Mucosa of rectum (tissue), 2 donors: Measurements from ENCODE around the gene PKP2.
A peak's percentile ranks its signal among the peaks of the same experiment; 100 is the strongest.

ENCODE experiments used
- H3K27ac ChIP-seq, 2 donors: one replicate each; pipeline ENCODE4 v1.7.0; 2013; ENCODE audit warnings: inconsistent platforms in 2 of 2, low read depth in 2 of 2, low read length in 2 of 2
- H3K27me3 ChIP-seq, 2 donors: one replicate each; pipeline ENCODE4 v1.7.0; 2013; ENCODE audit warnings: low read length in 2 of 2; ENCODE audit not compliant: control insufficient read depth in 2 of 2, insufficient read depth in 2 of 2
- H3K36me3 ChIP-seq, 2 donors: one replicate each; pipeline ENCODE4 v1.7.0; 2013; ENCODE audit warnings: low read length in 2 of 2; ENCODE audit not compliant: control insufficient read depth in 2 of 2, insufficient read depth in 2 of 2
- H3K4me1 ChIP-seq, 2 donors: one replicate each; pipeline ENCODE4 v1.7.0; 2013; ENCODE audit warnings: low read length in 2 of 2, mild to moderate bottlenecking in 1 of 2; ENCODE audit not compliant: control insufficient read depth in 2 of 2, insufficient read depth in 2 of 2
- H3K4me3 ChIP-seq, 2 donors: one replicate each; pipeline ENCODE4 v1.7.0; 2013; ENCODE audit warnings: low read length in 2 of 2
- H3K9ac ChIP-seq, 2 donors: one replicate each; pipeline ENCODE4 v1.7.0; 2013; ENCODE audit warnings: low read length in 2 of 2, low read depth in 1 of 2, mild to moderate bottlenecking in 1 of 2
- H3K9me3 ChIP-seq, 2 donors: one replicate each; pipeline ENCODE4 v1.7.0; 2013; ENCODE audit warnings: low read length in 2 of 2; ENCODE audit not compliant: control insufficient read depth in 2 of 2
- donor health status: healthy.
- donor health status: Normal muscosa, but diverticular disease.

Gene PKP2

DNA sequence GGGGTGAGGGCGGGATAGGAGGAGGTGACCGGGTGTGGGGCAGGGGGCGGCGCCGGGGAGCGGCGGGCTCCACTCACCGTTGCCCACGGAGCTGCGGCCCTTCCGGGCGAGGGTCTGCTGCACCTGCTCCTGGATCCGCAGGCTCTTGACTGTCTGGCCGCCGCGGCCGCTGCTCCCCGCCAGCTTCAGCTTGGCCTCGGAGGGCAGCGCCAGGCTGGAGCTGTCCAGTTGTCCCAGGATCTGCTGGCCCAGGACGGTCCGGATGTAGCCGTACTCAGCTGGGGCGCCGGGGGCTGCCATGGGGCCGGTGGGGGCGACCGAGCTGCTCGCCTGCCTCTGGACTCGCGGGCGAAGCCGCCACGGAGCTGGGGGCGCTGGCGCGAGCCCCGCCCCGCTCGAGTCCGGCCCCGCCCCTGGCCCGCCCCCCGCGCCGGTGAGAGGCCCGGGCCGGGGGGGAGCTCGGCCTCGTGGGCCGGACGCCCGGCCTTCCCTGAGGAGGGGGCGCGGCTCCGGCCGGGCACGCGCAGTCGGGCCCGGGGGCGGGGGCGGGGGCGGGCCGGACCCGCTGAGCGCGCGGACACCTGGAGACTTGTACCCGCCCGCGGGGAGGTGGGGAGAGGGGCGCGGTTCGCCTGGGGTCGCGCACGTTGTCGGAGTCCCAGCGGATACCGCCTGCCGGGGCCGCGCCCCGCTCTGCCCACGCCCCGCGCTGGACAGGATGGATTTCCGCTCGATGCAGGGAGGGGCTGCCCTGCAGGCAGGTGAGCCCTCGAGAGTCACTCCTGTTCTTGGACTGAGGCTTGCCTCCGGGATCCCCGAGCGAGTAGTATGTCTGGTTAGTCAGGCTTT lies at the start of gene PKP2:
TSS of gene PKP2 (minus strand) at position 346 of the 849 bp plus-strand sequence. CDS start at position 300, 46 bp downstream.
- peak within 1 kb of the TSS; percentile 76 to 88 for H3K4me3 ChIP-seq
- no peaks in the 10 kb centered on the region for H3K36me3 ChIP-seq
- peaks cover 0 to 3% of the 10 kb centered on the region in 2 donors for H3K27me3 ChIP-seq
- H3K9ac ChIP-seq = peak within 1 kb of the TSS; percentile 72 to 83
- H3K27ac ChIP-seq = peak within 1 kb of the TSS; percentile 96 to 97
- H3K4me1 ChIP-seq = peaks cover 16 to 51% of the 10 kb centered on the region in 2 donors
- no peaks in the 10 kb centered on the region for H3K9me3 ChIP-seq

DNA sequence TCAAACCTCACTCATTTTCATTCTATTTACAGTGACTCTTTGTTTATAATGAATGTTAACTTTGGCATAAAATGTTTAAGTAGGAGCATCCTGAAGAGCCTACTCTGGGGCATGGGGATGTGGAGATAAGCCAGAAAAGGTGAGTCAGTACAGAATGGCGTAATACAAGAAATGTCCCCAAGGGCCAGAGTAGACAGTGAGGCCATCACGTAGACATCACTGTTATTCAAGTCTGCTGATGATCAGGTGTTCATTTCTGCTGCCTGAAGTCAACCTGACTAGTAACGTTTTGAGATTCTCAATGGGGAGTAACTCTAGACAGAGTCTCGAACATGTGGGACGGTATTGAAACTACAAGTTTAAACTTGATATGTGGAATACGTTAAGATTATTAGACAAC lies 47.6 kb upstream of the PKP2 start:
- Histone ChIP-seq H3K27ac (no peak overlapping the region), H3K4me1 (no peaks in the 10 kb centered on the region), H3K9me3 (no peaks in the 10 kb centered on the region), H3K9ac (no peak overlapping the region), H3K4me3 (no peak overlapping the region), H3K27me3 (no peaks in the 10 kb centered on the region), H3K36me3 (no peaks in the 10 kb centered on the region)

DNA sequence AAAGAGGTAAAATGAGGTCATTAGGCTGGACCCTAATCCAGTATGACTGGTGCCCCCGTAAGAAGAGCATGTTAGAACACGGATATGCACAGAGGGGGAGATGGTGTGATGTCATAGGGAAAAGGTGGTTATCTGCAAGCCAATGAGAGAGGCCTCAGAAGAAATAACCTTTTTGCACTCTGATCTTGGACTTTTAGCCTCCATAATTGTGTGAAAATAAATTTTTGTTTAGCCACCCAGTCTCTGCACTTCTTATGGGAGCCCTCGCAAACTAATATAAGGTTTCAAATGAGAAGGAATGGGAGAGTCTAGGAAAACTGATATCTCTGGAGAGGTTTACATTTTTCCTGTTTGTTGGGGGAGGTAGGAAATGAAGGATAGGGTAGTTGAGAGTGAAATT lies 43.2 kb upstream of the PKP2 start:
- H3K4me1 ChIP-seq = no peaks in the 10 kb centered on the region
- H3K9ac ChIP-seq = no peak overlapping the region
- no peaks in the 10 kb centered on the region for H3K36me3 ChIP-seq

DNA sequence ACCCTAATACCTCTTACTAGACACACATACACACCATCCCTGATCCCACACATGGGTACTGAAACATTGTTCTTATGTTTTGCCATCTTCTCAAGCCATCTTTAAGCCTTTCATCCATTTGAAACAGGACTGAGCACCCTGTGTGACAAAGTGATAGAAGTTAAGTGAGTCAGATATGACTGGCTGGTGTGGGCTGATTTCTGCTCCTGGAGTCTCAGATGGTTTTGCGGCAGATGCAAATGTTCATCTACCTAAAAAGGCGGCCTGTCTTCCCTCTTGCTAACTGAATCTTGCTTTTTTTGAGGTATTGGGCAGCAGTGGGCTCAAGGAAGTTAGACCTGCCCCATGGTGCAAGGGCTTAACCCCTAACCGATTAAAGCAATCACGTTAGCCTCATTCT lies 30.4 kb upstream of the PKP2 start:
- no peaks in the 10 kb centered on the region for H3K36me3 ChIP-seq

More for the DNA sequence above, 43.2 kb upstream of the PKP2 start:
- Histone ChIP-seq H3K27ac (no peak overlapping the region), H3K4me3 (no peak overlapping the region), H3K9me3 (no peaks in the 10 kb centered on the region), H3K27me3 (no peaks in the 10 kb centered on the region)

GRCh38 chr12:32926356-32926755 lies 29.8 kb upstream of the PKP2 start:
- Histone ChIP-seq H3K9me3 (no peaks in the 10 kb centered on the region), H3K4me1 (no peaks in the 10 kb centered on the region), H3K36me3 (no peaks in the 10 kb centered on the region), H3K27ac (no peak overlapping the region), H3K27me3 (no peaks in the 10 kb centered on the region), H3K4me3 (no peak overlapping the region), H3K9ac (no peak overlapping the region)

More for the DNA sequence above, 30.4 kb upstream of the PKP2 start:
- H3K4me3 ChIP-seq = no peak overlapping the region
- H3K4me1 ChIP-seq = no peaks in the 10 kb centered on the region
- H3K9me3 ChIP-seq = no peaks in the 10 kb centered on the region
- H3K27me3 ChIP-seq = no peaks in the 10 kb centered on the region
- no peak overlapping the region for H3K27ac ChIP-seq
- H3K9ac ChIP-seq = no peak overlapping the region

GRCh38 chr12:32922546-32923297 lies 26.1 kb upstream of the PKP2 start:
- H3K36me3 ChIP-seq = no peaks in the 10 kb centered on the region
- no peaks in the 10 kb centered on the region for H3K9me3 ChIP-seq
- no peak overlapping the region for H3K9ac ChIP-seq
- no peak overlapping the region for H3K4me3 ChIP-seq
- no peaks in the 10 kb centered on the region for H3K4me1 ChIP-seq
- H3K27ac ChIP-seq = no peak overlapping the region
- no peaks in the 10 kb centered on the region for H3K27me3 ChIP-seq

- no peaks in the 10 kb centered on the region for H3K9me3 ChIP-seq
- no peak overlapping the region for H3K4me3 ChIP-seq
- no peaks in the 10 kb centered on the region for H3K36me3 ChIP-seq
- H3K27me3 ChIP-seq = no peaks in the 10 kb centered on the region
- H3K4me1 ChIP-seq = no peaks in the 10 kb centered on the region
- H3K9ac ChIP-seq = no peak overlapping the region
- H3K27ac ChIP-seq = no peak overlapping the region
These were observed 24.8 kb upstream of the PKP2 start for GRCh38 chr12:32921397-32921796.

- no peaks in the 10 kb centered on the region for H3K36me3 ChIP-seq
- no peak overlapping the region for H3K27ac ChIP-seq
- H3K9me3 ChIP-seq = no peaks in the 10 kb centered on the region
- H3K4me1 ChIP-seq = no peaks in the 10 kb centered on the region
- no peak overlapping the region for H3K4me3 ChIP-seq
- no peak overlapping the region for H3K9ac ChIP-seq
- H3K27me3 ChIP-seq = no peaks in the 10 kb centered on the region
These were observed 24.0 kb upstream of the PKP2 start for GRCh38 chr12:32920506-32921085.

DNA sequence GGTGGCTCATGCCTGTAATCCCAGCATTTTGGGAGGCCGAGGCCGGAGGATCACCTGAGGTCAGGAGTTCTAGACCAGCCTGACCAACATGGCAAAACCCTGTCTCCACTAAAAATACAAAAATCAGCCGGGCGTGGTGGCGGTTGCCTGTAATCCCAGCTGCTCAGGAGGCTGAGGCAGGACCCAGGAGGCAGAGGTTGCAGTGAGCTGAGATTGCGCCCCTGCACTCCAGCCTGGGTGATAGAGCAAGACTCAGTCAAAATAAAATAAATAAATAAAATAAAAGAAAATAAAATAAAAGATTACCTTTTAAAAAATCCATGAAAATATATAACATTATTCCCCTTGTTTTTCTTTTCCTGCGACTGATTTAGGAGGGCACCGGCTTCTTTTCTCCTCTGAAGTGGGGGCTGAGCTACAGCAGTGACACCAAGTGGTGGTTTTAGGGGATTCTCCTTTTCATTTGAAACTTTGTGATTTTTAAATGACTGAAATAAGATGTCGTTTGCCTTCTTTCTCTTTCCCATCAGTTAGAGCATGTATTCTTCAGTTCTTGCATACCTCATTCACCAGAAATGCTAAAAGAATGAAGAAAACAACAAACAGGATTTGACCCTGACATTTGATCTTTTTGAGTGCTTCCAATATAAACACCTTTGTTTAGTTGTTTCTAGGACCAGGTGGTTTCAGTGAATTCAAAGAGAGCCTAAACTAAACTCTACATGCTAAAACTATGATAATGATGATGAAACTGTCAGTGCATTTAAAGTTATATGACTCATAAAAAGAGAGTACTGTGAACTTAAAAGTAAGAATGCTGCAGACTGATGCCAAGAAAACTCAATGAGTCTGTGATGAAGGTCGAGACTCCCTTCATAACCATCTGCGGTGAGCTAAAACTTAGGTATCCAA lies 22.6 kb upstream of the PKP2 start:
- Histone ChIP-seq H3K9ac (no peak overlapping the region), H3K4me3 (no peak overlapping the region), H3K36me3 (no peaks in the 10 kb centered on the region), H3K4me1 (no peaks in the 10 kb centered on the region), H3K27ac (no peak overlapping the region), H3K27me3 (no peaks in the 10 kb centered on the region), H3K9me3 (no peaks in the 10 kb centered on the region)
